HepG2 (cell line): ENCODE data around the gene ITGB5. TPM values are rescaled to one million over a fixed set of nuclear protein-coding genes. Genes with fewer than 3 reads are reported as not detected.

Experiments
- ARNT2 ChIP-seq: sonication (generic); formaldehyde crosslinking; IDR thresholded peaks from 2 replicates; pipeline ENCODE4 v1.8.0; 2022; ENCODE audit warnings: mild to moderate bottlenecking, low read depth, missing genetic modification reagents, moderate library complexity
- ATAD3A ChIP-seq: sonication (generic); formaldehyde crosslinking; IDR thresholded peaks from 2 replicates; pipeline ENCODE4 v1.4.0; 2020; ENCODE audit warnings: missing genetic modification reagents
- ATF4 ChIP-seq, 2 experiments: fragments of 450-650 bp in 1 of 2; sonication (generic) in 1 of 2; formaldehyde crosslinking; IDR thresholded peaks; 2 replicates each; pipeline versions ENCODE4 v1.5.0 to v1.8.0; 2020 to 2022; ENCODE audit warnings: mild to moderate bottlenecking in 1 of 2, missing genetic modification reagents in 1 of 2
- CBX5 ChIP-seq: sonication (generic); formaldehyde crosslinking; IDR thresholded peaks from 2 replicates; pipeline ENCODE4 v1.4.0; 2020; ENCODE audit warnings: missing genetic modification reagents, borderline replicate concordance
- CEBPB ChIP-seq: IDR thresholded peaks from 2 replicates; pipeline ENCODE4 v1.6.1; 2011; ENCODE audit warnings: low read depth, low read length, improper control_type of control experiment, borderline replicate concordance
- CENPX ChIP-seq: sonication (generic); formaldehyde crosslinking; IDR thresholded peaks from 2 replicates; pipeline ENCODE4 v1.9.0; 2021; ENCODE audit warnings: mild to moderate bottlenecking, missing genetic modification reagents, moderate library complexity
- CREM ChIP-seq, 2 experiments: sonication (generic) in 1 of 2; formaldehyde crosslinking in 1 of 2; IDR thresholded peaks; 2 replicates each; pipeline versions ENCODE4 v1.4.0 to v1.6.1; 2016 to 2020; ENCODE audit warnings: antibody characterized with exemption in 1 of 2, mild to moderate bottlenecking in 1 of 2, missing genetic modification reagents in 1 of 2
- ESRRA ChIP-seq: sonication (generic); formaldehyde crosslinking; IDR thresholded peaks from 2 replicates; pipeline ENCODE4 v1.5.1; 2020; ENCODE audit warnings: mild to moderate bottlenecking, low read depth, missing genetic modification reagents
- MLLT10 ChIP-seq: sonication (generic); formaldehyde crosslinking; IDR thresholded peaks from 2 replicates; pipeline ENCODE4 v1.4.0; 2020; ENCODE audit warnings: missing genetic modification reagents
- NPAS2 ChIP-seq: sonication (generic); formaldehyde crosslinking; IDR thresholded peaks from 2 replicates; pipeline ENCODE4 v1.8.0; 2022; ENCODE audit warnings: mild to moderate bottlenecking, missing genetic modification reagents, borderline replicate concordance
- RCOR2 ChIP-seq: IDR thresholded peaks from 2 replicates; pipeline ENCODE4 v1.6.1; 2016; ENCODE audit warnings: missing biosample characterization, missing genetic modification reagents
- RNF219 ChIP-seq: sonication (generic); formaldehyde crosslinking; IDR thresholded peaks from 2 replicates; pipeline ENCODE4 v1.5.0; 2020; ENCODE audit warnings: mild to moderate bottlenecking, missing genetic modification reagents
- SMYD3 ChIP-seq: sonication (generic); formaldehyde crosslinking; IDR thresholded peaks from 2 replicates; pipeline ENCODE4 v1.8.1; 2023; ENCODE audit warnings: mild to moderate bottlenecking, missing genetic modification reagents
- ZBTB26 ChIP-seq: IDR thresholded peaks from 2 replicates; pipeline ENCODE4 v1.6.1; 2016; ENCODE audit warnings: missing compliant biosample characterization, missing genetic modification reagents, borderline replicate concordance
- ZFP91 ChIP-seq: sonication (generic); formaldehyde crosslinking; IDR thresholded peaks from 2 replicates; pipeline ENCODE4 v1.9.0; 2022; ENCODE audit warnings: missing genetic modification reagents, mild to moderate bottlenecking, borderline replicate concordance
- ZNF136 ChIP-seq: sonication (generic); formaldehyde crosslinking; IDR thresholded peaks from 2 replicates; pipeline ENCODE4 v1.8.1; 2022; ENCODE audit warnings: low read depth, mild to moderate bottlenecking, moderate library complexity, missing genetic modification reagents
- ZNF317 ChIP-seq: sonication (generic); formaldehyde crosslinking; IDR thresholded peaks from 2 replicates; pipeline ENCODE4 v1.5.0; 2020; ENCODE audit warnings: mild to moderate bottlenecking, missing genetic modification reagents
- ZNF563 ChIP-seq: sonication (generic); formaldehyde crosslinking; IDR thresholded peaks from 2 replicates; pipeline ENCODE4 v1.8.0; 2022; ENCODE audit warnings: mild to moderate bottlenecking, moderate library complexity, missing genetic modification reagents
- ZNF567 ChIP-seq: sonication (generic); formaldehyde crosslinking; IDR thresholded peaks from 2 replicates; pipeline ENCODE4 v1.8.1; 2023; ENCODE audit warnings: mild to moderate bottlenecking, missing genetic modification reagents, borderline replicate concordance
- ZSCAN5A ChIP-seq: sonication (generic); formaldehyde crosslinking; IDR thresholded peaks from 2 replicates; pipeline ENCODE4 v1.8.0; 2022; ENCODE audit warnings: mild to moderate bottlenecking, missing genetic modification reagents, borderline replicate concordance
- polyA plus RNA-seq, 8 experiments: library from polyadenylated mRNA; depleted of rRNA in 3 of 8; stranded (reverse) in 7 of 8; unstranded in 1 of 8; fragments of >200 nt; fragmentation: Illumina TruSeq in 4 of 8; extraction: Trizol in 4 of 8; gene quantifications; 2 replicates each; pipeline versions ENCODE4 v1.2.1 to v1.2.3, GENCODE V29; 2011 to 2016; ENCODE audit warnings: low read depth in 4 of 8, missing spikeins in 1 of 8, mixed read lengths in 1 of 8; ENCODE audit not compliant: insufficient read depth in 1 of 8
- total RNA-seq, 5 experiments: library from RNA; depleted of rRNA; stranded (reverse); fragments of >200 nt; fragmentation: Illumina TruSeq; extraction: Trizol; gene quantifications; 2 replicates each; pipeline ENCODE4 v1.2.3, GENCODE V29; 2016; ENCODE audit warnings: low read depth in 1 of 5

The ITGB5 gene
- total and polyA plus RNA-seq, 2 of the 13 experiments (the other 11 are each of a cell fraction or from before 2014, with no cell fraction given), result 74.1 to 343 TPM

GRCh38 chr3:124834723-124835718 lies 52.1 kb downstream of the ITGB5 start (continued):
- TF ChIP-seq ARNT2 (CRISPR knock-in tag), result peak; percentile 68
- peak; percentile 19; the same call in 1 of the 2 replicates for TF ChIP-seq ZFP91 (CRISPR knock-in tag)
- peak; percentile 84 for TF ChIP-seq CREM (IDR thresholded peaks at IDR 0.05)
- TF ChIP-seq CREM (CRISPR knock-in tag; IDR thresholded peaks at IDR 0.05), result no peak
- TF ChIP-seq SMYD3 (CRISPR knock-in tag), result no peak
- peak; percentile 52; the same call in 1 of the 2 replicates for TF ChIP-seq CBX5 (CRISPR knock-in tag)
- TF ChIP-seq ATAD3A (CRISPR knock-in tag), result no peak
- no peak for TF ChIP-seq RNF219 (CRISPR knock-in tag)
- TF ChIP-seq ZNF136, result no peak
- TF ChIP-seq NPAS2, result peak; percentile 94
- TF ChIP-seq MLLT10 (CRISPR knock-in tag), result no peak
- TF ChIP-seq ZBTB26 (CRISPR knock-in tag), result no peak
- no peak for TF ChIP-seq CENPX (CRISPR knock-in tag)
- peak; percentile 49; the same call in 1 of the 2 replicates for TF ChIP-seq ESRRA (CRISPR knock-in tag)
- peak; percentile 77 for TF ChIP-seq CEBPB
- peak; percentile 100 for TF ChIP-seq ZNF563 (CRISPR knock-in tag)
- TF ChIP-seq RCOR2 (CRISPR knock-in tag), result peak; percentile 76
- peak; percentile 58 for TF ChIP-seq ZNF317
- peak; percentile 2; the same call in 1 of the 2 replicates for TF ChIP-seq ZNF567 (CRISPR knock-in tag)
- peak in 1 of 2 experiments; percentile 74; a peak in 1 of 4 replicates for TF ChIP-seq ATF4 (CRISPR knock-in tag; IDR thresholded peaks at IDR 0.05)
- TF ChIP-seq ZSCAN5A, result 0 out of 2 replicates have a peak, but pooled peaks have one; percentile 67
